ENCODE data around the gene BZW1.
"Not testable (repeated sequence)": the region's sequence is repeated elsewhere in the genome, so short reads cannot be mapped to it uniquely, and the experiment has no call there.

BZW1 gene

GRCh38 chr2:200781616-200782015, 30.1 kb upstream of the BZW1 start:
- DNase-seq = no peak
- no peak for TF ChIP-seq GATA1 (IDR thresholded peaks at IDR 0.05; ENCODE audit: low read depth, low read length)
- TF ChIP-seq POLR2A (IDR thresholded peaks at IDR 0.05; ENCODE audit: low read length) = no peak

GRCh38 chr2:200782251-200782650, 29.5 kb upstream of the BZW1 start:
- no peak for TF ChIP-seq GATA1 (IDR thresholded peaks at IDR 0.05; ENCODE audit: low read depth, low read length)
- no peak for TF ChIP-seq POLR2A (IDR thresholded peaks at IDR 0.05; ENCODE audit: low read length)
- no peak for DNase-seq

DNA sequence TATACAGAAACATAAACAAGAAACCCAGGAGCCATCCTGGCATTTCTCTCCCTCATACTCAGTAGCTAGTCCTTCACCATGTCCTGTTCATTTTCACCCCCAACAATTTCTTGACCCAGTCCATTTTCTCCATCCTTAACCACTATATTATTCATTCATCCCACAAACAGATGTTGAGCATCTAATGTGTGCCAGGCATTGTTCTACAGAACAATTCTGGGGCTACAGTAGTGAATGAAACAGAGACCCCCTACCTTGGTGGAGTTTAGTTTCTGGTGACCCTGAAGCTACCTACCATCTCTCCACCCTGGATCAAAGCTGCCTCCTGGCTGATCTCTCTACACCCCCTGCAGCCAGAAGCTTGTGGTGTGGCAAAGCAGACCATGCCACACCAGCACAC, 27.5 kb upstream of the BZW1 start:
- TF ChIP-seq GATA1 (IDR thresholded peaks at IDR 0.05; ENCODE audit: low read depth, low read length) (no peak), POLR2A (IDR thresholded peaks at IDR 0.05; ENCODE audit: low read length) (no peak)
- DNase-seq = no peak

GRCh38 chr2:200786423-200786822, 25.3 kb upstream of the BZW1 start:
- no peak for TF ChIP-seq GATA1 (IDR thresholded peaks at IDR 0.05; ENCODE audit: low read depth, low read length)
- TF ChIP-seq POLR2A (IDR thresholded peaks at IDR 0.05; ENCODE audit: low read length) = no peak

DNA sequence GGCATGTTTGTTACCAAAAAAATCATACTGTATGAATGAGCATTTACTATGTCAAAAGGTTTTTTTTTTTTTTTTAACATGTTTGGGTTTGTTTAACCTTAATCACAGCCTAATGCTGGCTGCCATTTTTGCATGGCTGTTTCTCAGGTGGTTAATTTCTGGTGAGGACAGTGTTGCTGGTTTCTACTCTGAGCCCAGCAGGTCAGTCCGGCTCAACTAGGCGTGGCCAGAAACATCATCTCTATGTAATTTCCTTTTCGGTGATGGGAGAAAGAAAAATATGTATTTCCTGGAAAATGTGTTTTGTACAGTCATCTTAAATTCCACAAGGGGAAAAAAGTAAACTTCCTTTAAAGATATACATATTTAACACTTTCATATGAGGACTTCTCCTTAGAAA, 24.9 kb upstream of the BZW1 start:
- DNase-seq = no peak
- no peak for TF ChIP-seq POLR2A (IDR thresholded peaks at IDR 0.05; ENCODE audit: low read length)
- TF ChIP-seq GATA1 (IDR thresholded peaks at IDR 0.05; ENCODE audit: low read depth, low read length) = no peak

More at GRCh38 chr2:200786423-200786822, 25.3 kb upstream of the BZW1 start:
- no peak for DNase-seq

DNA sequence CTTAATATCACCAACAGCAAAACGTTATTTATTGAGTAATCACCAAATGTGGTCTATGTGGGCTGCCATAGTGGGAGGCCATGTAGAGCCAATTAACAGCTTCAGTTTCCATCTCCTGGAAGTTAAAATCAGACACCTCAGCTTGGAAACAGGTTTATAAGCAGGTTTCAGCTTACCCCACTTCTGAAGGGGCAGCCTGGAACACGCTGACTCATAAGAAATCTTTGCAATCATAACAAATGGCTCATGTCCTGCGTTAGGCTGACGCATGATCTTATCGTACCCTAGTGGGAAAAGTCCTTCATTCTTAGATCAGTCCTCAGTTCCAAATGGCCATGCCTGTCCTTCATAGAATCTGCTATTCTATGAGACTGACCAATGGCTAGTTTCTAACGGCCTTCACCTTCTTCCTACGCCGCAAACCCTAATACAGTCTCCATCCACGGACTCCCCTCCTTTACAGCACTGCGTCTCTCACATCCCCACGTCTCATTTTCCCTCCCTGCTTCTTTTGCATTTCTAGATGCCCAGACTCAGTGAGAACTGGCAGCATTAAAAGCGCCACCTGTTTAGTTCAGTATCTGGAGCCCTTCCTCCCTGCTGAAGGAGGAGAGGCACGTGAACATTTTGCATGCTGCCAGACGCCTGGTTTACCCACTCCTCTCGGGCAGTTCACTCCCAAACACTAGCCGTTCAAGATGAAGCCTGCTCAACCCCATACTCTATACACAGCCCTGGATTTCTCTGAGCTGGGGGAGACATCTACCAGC, 24.2 kb upstream of the BZW1 start:
- no peak for DNase-seq
- TF ChIP-seq POLR2A (IDR thresholded peaks at IDR 0.05; ENCODE audit: low read length) (no peak), GATA1 (IDR thresholded peaks at IDR 0.05; ENCODE audit: low read depth, low read length) (no peak)

DNA sequence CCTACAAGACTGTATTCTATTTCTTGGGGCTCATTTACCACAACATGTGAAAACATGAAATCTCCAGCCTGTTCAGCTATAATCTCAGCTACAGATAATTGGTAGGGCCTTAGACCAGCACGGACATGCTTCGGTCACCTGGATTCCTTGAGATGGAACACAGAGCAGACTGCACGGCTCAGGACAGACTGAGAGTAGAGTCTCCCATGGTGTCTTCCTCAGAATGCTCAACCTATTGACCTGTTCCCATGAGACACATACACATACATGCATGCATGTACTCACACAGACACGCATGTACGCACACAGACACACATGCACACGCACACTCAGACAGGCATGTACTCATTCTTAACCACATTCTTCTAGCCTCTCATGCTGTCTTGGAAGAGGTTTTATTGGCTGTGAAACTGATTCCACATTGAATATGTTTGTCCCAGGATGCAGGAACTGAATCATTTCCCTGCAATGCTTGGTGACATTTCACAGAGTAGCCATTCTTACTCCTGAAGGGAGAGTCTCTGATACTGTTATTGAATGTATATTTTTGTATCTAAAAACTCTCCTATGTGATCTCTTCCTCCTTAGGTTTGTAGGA, 23.5 kb upstream of the BZW1 start:
- no peak for DNase-seq
- TF ChIP-seq GATA1 (IDR thresholded peaks at IDR 0.05; ENCODE audit: low read depth, low read length) = no peak
- no peak for TF ChIP-seq POLR2A (IDR thresholded peaks at IDR 0.05; ENCODE audit: low read length)

DNA sequence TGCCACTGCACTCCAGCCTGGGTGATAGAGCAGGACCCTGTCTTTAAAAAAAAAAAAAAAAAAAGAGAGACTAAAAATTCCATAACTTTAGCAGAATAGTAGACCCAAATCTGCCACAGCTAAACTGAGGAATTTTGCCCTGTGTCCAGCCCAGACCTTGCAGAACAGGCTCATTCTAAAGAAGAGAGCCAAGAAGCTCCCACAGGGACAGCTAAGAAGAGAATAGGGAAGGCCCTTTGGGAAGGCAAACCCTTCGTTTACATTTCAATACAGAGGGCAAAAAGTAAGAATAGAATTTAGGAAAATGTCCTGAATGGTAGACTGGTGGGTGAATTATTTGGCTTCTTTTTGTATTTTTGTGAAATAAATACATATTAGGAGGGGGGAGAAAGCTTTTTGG, 21.5 kb upstream of the BZW1 start:
- TF ChIP-seq POLR2A (IDR thresholded peaks at IDR 0.05; ENCODE audit: low read length) (no peak), GATA1 (IDR thresholded peaks at IDR 0.05; ENCODE audit: low read depth, low read length) (no peak)
- DNase-seq = no peak

GRCh38 chr2:200791905-200792304, 19.8 kb upstream of the BZW1 start:
- no peak for DNase-seq
- TF ChIP-seq GATA1 (IDR thresholded peaks at IDR 0.05; ENCODE audit: low read depth, low read length) (no peak), POLR2A (IDR thresholded peaks at IDR 0.05; ENCODE audit: low read length) (no peak)

DNA sequence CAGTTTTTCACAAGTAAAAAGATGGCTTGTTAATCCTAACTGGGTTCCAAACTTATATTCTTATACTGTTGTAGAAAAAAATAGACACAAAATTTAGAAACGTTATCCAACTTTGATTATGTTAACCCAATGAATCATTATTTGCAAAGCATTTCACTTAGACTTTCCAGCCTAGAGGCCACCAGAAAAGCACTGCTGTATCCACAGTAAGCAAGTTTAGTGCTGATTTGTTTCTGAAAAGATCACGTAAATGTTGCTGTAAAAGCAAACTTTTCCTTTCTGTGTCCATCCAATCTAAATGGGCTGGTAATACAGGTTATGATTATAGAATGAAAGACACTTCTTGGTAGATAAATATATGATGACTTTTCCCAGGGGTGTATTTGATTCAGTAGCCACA, 17.6 kb upstream of the BZW1 start:
- TF ChIP-seq GATA1 (IDR thresholded peaks at IDR 0.05; ENCODE audit: low read depth, low read length) (no peak), POLR2A (IDR thresholded peaks at IDR 0.05; ENCODE audit: low read length) (no peak)

DNA sequence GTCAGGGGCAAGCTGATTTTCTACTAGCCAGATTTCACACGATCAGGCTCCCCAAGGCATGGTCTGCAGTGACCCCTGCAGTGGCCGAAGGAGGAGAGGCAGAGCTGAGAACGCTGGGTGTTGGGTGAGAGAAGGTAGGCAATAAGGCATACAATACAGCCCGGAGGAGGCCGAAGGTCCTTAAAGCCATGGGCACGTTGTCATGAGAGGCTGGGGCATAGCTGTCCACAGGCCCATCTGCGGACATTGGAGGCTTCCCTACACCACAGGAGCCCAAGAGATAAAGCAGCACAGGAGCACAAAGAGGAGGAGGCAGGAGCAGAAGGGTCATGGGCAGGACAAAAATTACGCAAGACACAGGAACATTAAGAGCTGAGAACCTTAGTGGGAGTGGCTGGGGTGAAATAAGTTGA, 16.7 kb upstream of the BZW1 start:
- TF ChIP-seq GATA1 (IDR thresholded peaks at IDR 0.05; ENCODE audit: low read depth, low read length) = no peak
- TF ChIP-seq POLR2A (IDR thresholded peaks at IDR 0.05; ENCODE audit: low read length) = no peak
- no peak for DNase-seq

More for the DNA sequence above, 17.6 kb upstream of the BZW1 start:
- DNase-seq = no peak

DNA sequence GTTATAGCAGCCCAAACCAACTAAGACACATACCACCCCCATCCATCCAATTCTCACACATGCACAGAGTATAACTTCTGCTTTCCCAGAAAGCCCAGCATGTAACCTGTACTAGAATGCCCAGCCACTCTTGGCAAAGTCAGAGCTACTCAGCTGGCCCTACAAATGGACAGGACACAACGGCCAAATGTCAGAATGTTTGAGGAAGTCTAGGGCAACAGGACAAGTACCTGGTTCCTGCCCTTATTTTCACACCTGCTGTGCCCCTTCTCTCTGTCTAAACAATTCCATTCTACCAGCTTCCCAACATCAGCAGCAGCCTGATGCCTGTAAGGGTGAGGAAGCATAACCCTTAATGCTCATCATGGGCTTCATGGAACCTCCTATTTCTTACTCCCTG, 15.1 kb upstream of the BZW1 start:
- DNase-seq = no peak
- TF ChIP-seq GATA1 (IDR thresholded peaks at IDR 0.05; ENCODE audit: low read depth, low read length) (no peak), POLR2A (IDR thresholded peaks at IDR 0.05; ENCODE audit: low read length) (no peak)

DNA sequence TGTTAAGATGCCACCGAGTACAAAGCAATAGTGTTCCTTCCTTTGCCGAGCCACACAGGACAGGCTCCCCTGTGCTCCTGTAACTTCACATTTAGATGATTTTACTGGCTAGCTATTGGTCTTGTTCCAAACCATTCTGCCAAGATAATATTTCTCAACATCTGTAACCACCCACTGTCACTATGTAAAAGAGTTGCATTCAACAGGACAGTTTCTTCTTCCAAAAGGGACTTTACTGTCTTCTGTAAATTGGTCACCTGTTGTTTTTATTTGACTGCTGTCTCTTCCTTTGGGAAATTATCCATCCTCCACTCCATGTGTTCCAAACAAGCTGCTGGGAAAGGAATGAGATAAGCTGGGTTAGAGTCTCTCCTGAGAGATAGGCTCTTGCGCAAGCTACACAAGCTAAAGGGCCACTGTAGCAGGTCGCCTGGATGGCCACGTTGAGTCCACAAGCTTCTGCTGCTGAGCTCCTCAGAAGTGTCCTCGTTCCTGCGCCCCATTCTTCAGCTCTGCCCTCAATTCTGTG, 14.4 kb upstream of the BZW1 start:
- DNase-seq = no peak

DNA sequence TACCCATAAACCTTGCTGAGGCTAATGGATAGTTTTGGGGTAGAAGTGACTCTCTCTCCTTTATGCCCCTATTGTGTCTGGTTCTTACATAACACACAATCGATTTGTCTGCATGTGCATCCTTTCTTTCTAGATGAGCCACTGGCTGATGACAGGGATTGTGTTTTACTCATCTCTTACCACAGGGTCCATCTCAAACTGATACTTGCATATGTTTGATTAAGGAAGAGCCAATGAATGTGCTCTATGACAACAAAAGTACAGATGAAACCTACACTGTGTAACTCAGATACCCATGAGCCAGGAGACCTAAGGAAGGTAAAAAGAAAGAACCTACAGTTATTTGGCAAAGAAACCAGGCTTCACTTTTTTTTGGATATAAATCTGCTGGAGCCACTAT, 13.2 kb upstream of the BZW1 start:
- TF ChIP-seq GATA1 (IDR thresholded peaks at IDR 0.05; ENCODE audit: low read depth, low read length) (no peak), POLR2A (IDR thresholded peaks at IDR 0.05; ENCODE audit: low read length) (no peak)

More for the DNA sequence above, 14.4 kb upstream of the BZW1 start:
- no peak for TF ChIP-seq GATA1 (IDR thresholded peaks at IDR 0.05; ENCODE audit: low read depth, low read length)
- no peak for TF ChIP-seq POLR2A (IDR thresholded peaks at IDR 0.05; ENCODE audit: low read length)

DNA sequence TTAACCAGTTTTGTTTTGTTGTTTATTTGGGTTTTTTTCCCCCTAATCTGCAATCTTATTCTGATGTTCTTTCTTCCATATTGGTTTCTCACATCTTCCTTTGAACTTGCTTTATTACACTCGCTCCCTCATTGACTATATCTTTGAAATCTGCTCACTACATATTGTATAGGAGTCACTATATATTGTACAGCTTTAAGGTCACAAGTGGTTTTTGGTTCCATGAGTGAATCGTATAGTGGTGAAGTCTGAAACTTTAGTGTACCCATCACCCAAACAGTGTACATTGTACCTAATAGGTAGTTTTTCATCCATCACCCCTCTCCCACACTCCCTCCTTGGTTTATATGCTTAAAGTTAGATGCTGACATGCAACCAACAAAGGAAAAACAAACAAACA, 11.3 kb upstream of the BZW1 start:
- TF ChIP-seq POLR2A (IDR thresholded peaks at IDR 0.05; ENCODE audit: low read length) = no peak
- no peak for TF ChIP-seq GATA1 (IDR thresholded peaks at IDR 0.05; ENCODE audit: low read depth, low read length)
- no peak for DNase-seq

More for the DNA sequence above, 13.2 kb upstream of the BZW1 start:
- DNase-seq = no peak

GRCh38 chr2:200801431-200801830, 10.3 kb upstream of the BZW1 start:
- DNase-seq = not testable (repeated sequence)

Data from erythroblast (primary cell).